ENCODE measurements around the gene DUOX2.

DUOX2 gene

DNA sequence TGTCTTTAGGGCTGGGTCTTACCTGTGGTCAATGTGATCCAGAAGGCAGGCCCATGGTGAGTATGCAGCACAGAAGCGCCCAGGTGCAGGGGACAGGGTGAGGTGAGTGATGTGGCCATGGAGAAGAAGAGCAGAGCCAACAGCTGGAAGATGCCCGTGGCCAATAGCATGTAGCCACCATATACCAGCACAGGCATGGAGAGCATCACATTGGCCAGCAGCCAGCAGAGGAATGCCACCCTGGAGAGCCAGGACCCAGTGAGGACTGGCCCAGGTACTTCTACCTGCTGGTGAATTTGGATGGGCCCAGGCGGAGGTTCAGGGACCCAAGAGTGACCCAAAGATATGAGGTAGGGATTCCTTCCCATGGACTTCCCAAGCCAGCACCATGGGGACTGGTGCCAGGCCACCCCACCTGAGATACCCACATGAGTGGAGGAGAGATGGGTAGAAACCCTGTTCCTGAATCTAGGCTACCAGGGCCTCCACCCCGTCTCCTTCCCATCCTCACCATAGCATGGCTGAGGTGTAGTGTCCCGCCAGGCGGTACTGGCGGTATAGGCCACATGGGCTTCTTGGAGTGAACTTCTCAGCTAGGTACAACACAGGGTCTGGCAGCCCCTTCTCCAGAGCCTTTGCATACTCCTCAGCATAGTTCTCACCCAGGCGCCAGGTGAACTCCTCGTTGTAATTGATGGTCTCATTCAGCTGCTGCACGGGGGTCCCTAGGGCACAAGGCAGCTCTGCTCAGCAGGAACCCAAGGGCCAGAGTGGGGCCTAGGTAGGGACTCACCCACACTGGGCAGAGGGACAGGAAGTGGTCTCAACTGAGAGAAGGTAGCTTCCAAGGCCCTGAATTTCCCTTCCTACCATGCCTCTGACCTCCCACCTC, 6.4 kb upstream of the DUOX2 start:
- no peak for DNase-seq
- peaks cover 88% of the 10 kb centered on the region for H3K27me3 Mint-ChIP-seq

DNA sequence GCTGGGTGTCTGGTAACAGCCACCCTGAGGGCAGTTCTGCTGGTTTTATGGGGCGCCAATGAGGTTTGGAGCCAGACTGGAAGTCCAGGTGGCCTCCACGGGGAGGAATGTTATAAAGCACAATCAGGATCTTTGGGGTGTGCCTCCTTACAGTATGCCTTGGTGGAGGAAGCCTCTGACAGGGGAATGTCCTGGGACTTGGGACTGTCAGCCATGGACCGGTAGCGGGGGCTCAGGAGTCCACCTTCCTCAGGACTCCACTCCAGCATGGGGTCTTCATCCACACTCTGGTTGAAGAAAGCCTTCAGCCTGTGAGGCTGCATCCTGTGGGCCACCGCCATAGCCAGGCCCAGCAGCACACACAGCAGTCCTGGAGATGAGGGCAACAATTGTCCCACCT, 5.0 kb upstream of the DUOX2 start:
- Mint-ChIP-seq H3K27me3 (peaks cover 91% of the 10 kb centered on the region), H3K27ac (no peak overlapping the region), H3K9me3 (no peaks in the 10 kb centered on the region), H3K4me3 (no peak overlapping the region), H3K36me3 (no peaks in the 10 kb centered on the region), H3K4me1 (peaks cover 20% of the 10 kb centered on the region)
- CTCF ChIA-PET = interaction anchor here (0.7 to 1.9 kb wide), 19 partner anchors 8 to 540 kb away, joined by 3 to 23 read pairs (median 6); no protein-coding TSS in a partner anchor
- no peak for DNase-seq

More for the DNA sequence above, 6.4 kb upstream of the DUOX2 start:
- H3K4me3 Mint-ChIP-seq = no peak overlapping the region
- peaks cover 15% of the 10 kb centered on the region for H3K4me1 Mint-ChIP-seq
- no peaks in the 10 kb centered on the region for H3K36me3 Mint-ChIP-seq
- no peak overlapping the region for H3K27ac Mint-ChIP-seq
- CTCF ChIA-PET = interaction anchor here (1.4 to 1.9 kb wide), 3 partner anchors 15 to 280 kb away, joined by 4 to 6 read pairs (median 5); no protein-coding TSS in a partner anchor
- H3K9me3 Mint-ChIP-seq = no peaks in the 10 kb centered on the region

DNA sequence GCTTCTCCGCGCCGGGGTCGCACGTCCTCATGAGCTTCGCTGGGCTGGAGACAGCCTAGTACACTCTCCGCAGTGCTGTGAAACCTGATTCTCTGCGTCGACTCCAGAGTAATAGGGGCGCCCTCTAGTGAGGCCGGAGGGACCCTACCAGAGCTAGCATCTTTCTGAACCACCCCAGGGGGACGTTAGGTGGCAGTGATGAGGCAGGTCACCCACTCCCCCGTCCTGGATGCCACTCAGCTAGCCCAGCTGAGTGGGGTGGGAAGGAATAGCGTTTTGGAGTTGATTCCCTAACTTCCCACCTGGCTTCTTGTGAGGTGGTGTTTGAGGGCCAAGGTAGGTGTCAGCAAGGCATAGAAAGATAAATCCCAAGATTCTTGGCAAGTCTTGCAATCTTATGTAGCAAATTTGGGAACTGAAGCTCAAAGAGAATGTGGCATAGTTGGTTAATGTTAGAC, 4.2 kb upstream of the DUOX2 start:
- H3K27ac Mint-ChIP-seq = no peak overlapping the region
- peaks cover 24% of the 10 kb centered on the region for H3K4me1 Mint-ChIP-seq
- peak overlapping the region; percentile 43 for H3K4me3 Mint-ChIP-seq
- H3K36me3 Mint-ChIP-seq = no peaks in the 10 kb centered on the region
- CTCF ChIA-PET = interaction anchor here (0.6 to 1.9 kb wide), 38 partner anchors 9 to 539 kb away, joined by 3 to 23 read pairs (median 4); partner anchors contain the start of genes DUOX1, DUOXA1 and SORD
- no peaks in the 10 kb centered on the region for H3K9me3 Mint-ChIP-seq
- peak; percentile 90 for DNase-seq
- peaks cover 94% of the 10 kb centered on the region for H3K27me3 Mint-ChIP-seq

DNA sequence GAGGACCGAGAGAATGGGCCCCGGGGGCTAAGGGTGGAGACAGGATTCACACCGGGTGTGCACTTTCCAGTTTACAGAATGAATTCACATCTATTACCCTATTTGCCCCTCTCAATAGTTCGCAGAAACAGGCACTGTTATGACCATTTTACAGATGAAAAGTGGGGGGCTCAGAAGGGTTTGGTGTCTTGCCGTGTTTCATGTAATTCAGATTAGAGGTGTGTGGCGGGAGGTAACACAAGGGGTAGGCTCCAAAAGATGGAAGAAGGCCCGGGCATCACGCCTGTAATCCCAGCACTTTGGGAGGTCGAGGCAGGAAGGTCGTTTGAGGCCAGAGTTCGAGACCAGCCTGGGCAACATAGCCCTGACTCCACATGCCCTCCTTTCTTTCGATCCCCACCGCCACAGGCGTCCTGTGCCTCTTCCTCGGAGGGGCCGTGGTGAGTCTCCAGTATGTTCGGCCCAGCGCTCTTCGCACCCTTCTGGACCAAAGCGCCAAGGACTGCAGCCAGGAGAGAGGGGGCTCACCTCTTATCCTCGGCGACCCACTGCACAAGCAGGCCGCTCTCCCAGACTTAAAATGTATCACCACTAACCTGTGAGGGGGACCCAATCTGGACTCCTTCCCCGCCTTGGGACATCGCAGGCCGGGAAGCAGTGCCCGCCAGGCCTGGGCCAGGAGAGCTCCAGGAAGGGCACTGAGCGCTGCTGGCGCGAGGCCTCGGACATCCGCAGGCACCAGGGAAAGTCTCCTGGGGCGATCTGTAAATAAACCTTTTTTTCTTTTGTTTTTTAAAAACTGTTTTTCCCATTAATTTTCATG, 3.5 kb upstream of the DUOX2 start:
- no peak overlapping the region for H3K27ac Mint-ChIP-seq
- H3K4me1 Mint-ChIP-seq = peaks cover 25% of the 10 kb centered on the region
- CTCF ChIA-PET = interaction anchor here (0.8 to 1.9 kb wide), 31 partner anchors 8 to 539 kb away, joined by 3 to 23 read pairs (median 6); partner anchors contain the start of genes DUOX1, DUOXA1 and SORD
- peak overlapping the region; percentile 43 for H3K4me3 Mint-ChIP-seq
- H3K9me3 Mint-ChIP-seq = no peaks in the 10 kb centered on the region
- H3K27me3 Mint-ChIP-seq = peaks cover 94% of the 10 kb centered on the region
- no peak for DNase-seq
- H3K36me3 Mint-ChIP-seq = no peaks in the 10 kb centered on the region

DNA sequence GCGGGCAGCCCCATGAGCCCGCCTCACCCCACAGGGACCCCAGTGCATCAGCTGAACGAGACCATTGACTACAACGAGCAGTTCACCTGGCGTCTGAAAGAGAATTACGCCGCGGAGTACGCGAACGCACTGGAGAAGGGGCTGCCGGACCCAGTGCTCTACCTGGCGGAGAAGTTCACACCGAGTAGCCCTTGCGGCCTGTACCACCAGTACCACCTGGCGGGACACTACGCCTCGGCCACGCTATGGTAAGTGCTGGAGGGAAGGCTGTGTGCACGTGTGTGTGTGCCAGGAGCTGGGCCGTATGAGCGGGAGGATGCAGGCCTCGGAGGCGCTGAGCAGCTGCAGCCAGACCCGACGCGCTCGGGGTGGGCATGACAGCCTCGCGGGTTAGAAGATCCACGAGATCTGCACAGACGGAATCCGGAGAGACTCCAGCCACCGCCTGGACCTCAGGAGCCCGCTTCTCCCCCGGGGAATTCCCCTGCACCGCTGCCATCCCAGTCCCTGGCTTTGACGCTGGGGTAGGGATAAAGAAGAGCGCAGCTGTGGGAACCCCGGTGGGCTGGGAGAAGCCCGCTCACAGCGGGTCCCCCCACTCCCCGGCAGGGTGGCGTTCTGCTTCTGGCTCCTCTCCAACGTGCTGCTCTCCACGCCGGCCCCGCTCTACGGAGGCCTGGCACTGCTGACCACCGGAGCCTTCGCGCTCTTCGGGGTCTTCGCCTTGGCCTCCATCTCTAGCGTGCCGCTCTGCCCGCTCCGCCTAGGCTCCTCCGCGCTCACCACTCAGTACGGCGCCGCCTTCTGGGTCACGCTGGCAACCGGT, 2.7 kb upstream of the DUOX2 start:
- Mint-ChIP-seq H3K27ac (no peak overlapping the region), H3K4me1 (peaks cover 33% of the 10 kb centered on the region), H3K36me3 (no peaks in the 10 kb centered on the region), H3K27me3 (peaks cover 96% of the 10 kb centered on the region), H3K9me3 (no peaks in the 10 kb centered on the region), H3K4me3 (no peak overlapping the region)
- no peak for DNase-seq
- CTCF ChIA-PET = interaction anchor here (0.5 to 1.0 kb wide), 2 partner anchors 9 to 406 kb away, joined by 3 read pairs; partner anchors contain the start of gene PATL2

DNA sequence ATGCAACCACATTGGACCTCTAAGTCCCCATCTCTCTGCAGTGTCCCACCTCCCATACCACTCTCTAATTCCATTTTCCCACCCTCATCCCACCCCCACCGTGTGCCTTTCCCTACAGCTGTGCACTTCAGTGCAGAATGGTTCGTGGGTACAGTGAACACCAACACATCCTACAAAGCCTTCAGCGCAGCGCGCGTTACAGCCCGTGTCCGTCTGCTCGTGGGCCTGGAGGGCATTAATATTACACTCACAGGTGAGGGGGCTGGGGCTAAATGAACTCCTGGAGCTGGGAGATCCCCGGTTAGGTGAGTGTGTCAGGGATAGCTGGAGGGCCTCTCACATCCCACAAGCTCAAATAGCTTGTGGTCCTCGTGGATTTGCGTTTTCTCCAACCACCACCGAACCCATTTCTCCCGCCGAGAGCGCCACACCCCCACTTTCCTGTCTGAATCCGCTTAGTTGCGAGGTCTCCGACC, 2.1 kb upstream of the DUOX2 start:
- no peaks in the 10 kb centered on the region for H3K9me3 Mint-ChIP-seq
- CTCF ChIA-PET = interaction anchor here (0.5 to 1.0 kb wide), 2 partner anchors 10 to 405 kb away, joined by 3 read pairs; partner anchors contain the start of gene PATL2
- H3K36me3 Mint-ChIP-seq = no peaks in the 10 kb centered on the region
- peaks cover 33% of the 10 kb centered on the region for H3K4me1 Mint-ChIP-seq
- peaks cover 97% of the 10 kb centered on the region for H3K27me3 Mint-ChIP-seq
- H3K27ac Mint-ChIP-seq = no peak overlapping the region
- H3K4me3 Mint-ChIP-seq = no peak overlapping the region
- DNase-seq = no peak

DNA sequence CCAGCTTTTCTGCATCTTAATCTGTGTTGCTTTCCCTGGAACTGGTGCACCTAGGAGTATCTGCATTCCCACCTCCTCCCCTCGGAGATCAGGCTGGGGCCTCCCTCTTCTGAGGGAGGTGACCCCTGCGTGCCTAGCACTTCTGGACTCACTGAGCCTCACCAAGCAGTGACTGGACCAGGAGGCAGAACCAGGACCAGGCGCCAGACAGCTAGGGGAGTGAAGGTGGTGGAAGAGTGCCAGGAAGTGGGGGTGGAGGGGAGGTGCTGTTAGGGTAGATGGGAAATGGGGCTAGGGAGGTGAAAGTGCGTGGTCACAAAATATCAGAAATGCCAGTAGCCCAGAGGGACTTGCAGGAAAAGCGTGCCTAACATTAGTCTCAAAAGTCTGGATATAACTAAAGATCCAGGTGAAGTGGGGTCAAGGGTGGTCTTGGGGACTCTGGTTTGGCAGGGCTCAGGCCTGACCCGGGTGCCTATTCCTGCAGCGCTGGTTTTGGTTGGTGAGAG, 1.4 kb upstream of the DUOX2 start:
- Mint-ChIP-seq H3K9me3 (no peaks in the 10 kb centered on the region), H3K27me3 (peaks cover 96% of the 10 kb centered on the region), H3K36me3 (no peaks in the 10 kb centered on the region), H3K27ac (peak overlapping the region; percentile 45), H3K4me3 (no peak overlapping the region), H3K4me1 (peaks cover 33% of the 10 kb centered on the region)
- DNase-seq = no peak
- CTCF ChIA-PET = interaction anchor here (0.6 kb wide), 1 partner anchor 10 kb away, joined by 3 read pairs; no protein-coding TSS in a partner anchor

DNA sequence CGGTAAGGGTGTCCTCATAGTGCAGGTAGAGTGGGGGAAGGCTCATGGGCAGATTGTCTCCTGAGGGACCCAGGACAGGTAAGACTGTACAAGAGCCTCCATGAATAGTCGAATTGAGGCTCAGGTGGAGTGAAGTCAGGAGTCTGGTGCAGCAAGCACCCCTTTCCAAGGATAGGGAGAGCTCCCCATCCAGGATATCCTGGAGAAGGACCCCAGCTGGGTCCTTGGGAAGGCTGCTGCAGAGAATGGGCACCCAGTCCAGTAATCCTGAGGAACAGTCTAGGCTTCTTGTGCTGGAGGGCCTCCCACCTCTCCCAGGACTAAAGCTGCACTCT, 746 bp upstream of the DUOX2 start:
- no peak for DNase-seq
- Mint-ChIP-seq H3K9me3 (no peaks in the 10 kb centered on the region), H3K4me1 (peaks cover 33% of the 10 kb centered on the region), H3K36me3 (no peaks in the 10 kb centered on the region), H3K27ac (no peak overlapping the region), H3K4me3 (no peak overlapping the region), H3K27me3 (peaks cover 96% of the 10 kb centered on the region)
- CTCF ChIA-PET = interaction anchor here (0.6 to 2.3 kb wide), 2 partner anchors 9 to 10 kb away, joined by 3 to 5 read pairs; no protein-coding TSS in a partner anchor

DNA sequence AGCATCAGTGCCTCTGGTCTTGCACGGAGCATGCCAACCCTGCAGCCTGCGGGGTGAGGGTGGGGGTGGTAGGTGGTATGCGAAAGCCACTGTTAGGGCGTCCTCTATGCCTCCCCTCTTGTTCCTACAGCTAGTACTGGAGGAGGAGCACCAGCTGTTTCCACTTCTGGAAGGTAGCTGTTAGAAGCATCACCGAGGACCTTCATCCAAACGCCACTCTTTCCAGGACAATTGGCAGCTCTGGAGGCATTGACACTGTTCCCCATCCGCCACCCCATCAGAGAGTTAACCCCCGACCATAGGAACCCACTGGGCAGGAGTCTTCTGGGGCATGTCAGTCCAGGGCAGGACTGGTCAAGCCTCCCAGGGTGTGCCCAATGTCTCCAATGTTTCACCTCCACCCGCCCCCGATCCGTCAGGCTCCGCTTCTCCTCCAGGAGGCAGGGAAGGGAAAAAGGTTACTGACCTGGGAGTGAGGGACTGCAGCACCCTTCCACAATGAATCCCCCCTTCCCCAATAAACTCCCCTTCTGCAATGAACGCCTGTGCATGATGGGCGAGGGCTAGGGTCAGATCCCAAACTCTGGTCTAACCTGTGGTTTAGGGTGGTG, 487 bp downstream of the DUOX2 start:
- Mint-ChIP-seq H3K36me3 (no peaks in the 10 kb centered on the region), H3K27me3 (peaks cover 97% of the 10 kb centered on the region), H3K9me3 (no peaks in the 10 kb centered on the region), H3K27ac (no peak overlapping the region), H3K4me3 (no peak overlapping the region), H3K4me1 (peaks cover 33% of the 10 kb centered on the region)
- CTCF ChIA-PET = interaction anchor here (2.3 kb wide), 1 partner anchor 10 kb away, joined by 5 read pairs; no protein-coding TSS in a partner anchor
- no peak for DNase-seq

DNA sequence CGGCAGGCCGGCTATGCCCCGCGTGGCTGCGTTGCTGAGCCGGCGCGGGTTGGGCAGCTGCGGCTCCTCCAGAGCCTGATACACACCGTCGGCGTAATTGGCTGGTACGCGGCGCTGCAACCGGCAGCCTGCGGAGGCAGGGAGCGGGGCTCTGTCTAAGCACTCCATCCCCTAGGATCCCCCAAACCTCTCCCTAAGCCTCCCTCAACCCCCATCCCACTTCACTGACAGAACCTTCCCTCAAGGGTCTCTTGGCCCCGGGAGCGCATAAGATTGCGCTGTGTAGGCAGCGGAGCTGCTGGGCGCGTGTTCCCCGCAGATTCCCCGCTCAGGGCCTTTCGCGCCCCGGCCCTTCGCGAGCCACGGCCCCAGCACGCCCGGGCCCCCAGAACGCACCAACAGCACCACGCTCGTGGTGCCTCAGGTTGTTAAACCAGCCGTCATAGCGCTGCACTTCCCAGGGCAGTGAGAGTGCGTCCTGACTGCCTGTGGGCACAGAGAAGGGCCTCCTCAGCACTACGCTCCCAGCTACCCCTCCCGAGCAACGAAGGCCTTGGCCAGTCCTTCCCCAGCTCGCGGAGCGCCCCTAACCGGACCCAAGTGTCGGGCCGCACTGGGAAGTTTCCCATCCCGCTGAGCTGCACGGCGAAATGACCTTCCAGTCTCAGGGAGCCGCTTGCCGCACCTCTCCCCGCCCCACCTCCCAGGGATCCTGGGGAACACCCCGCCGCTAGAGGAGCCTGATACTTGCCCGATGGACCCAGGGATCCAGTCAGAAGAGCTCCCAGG, 1.2 kb downstream of the DUOX2 start:
- H3K9me3 Mint-ChIP-seq = no peaks in the 10 kb centered on the region
- DNase-seq = no peak
- H3K4me1 Mint-ChIP-seq = peaks cover 29% of the 10 kb centered on the region
- H3K27me3 Mint-ChIP-seq = peaks cover 90% of the 10 kb centered on the region
- H3K36me3 Mint-ChIP-seq = no peaks in the 10 kb centered on the region
- CTCF ChIA-PET = interaction anchor here (2.3 kb wide), 1 partner anchor 11 kb away, joined by 5 read pairs; no protein-coding TSS in a partner anchor
- no peak overlapping the region for H3K4me3 Mint-ChIP-seq
- no peak overlapping the region for H3K27ac Mint-ChIP-seq

DNA sequence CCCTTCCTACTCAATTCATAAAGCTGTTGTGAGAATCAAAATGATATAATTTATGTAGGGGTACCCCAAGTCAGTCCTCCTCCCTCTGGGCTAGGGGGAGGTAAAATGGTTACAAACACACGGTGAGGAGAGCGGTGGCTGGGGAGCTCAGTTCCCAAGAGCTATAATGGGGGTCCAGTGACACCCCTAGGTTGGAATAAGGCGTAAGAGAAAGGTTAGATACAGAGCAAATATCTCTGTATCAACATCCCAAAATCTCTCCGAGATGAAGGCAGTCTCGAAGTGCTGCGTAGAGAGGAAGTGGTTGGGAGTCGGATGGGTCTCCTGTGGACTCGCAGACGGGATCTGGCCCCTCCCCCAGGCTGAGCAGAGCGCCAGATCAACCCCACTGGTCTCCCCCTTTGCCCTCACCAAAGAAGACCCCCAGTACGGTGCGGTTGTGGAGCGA, 1.8 kb downstream of the DUOX2 start:
- no peak overlapping the region for H3K27ac Mint-ChIP-seq
- H3K4me3 Mint-ChIP-seq = no peak overlapping the region
- CTCF ChIA-PET = no interaction called here
- no peak for DNase-seq
- peaks cover 90% of the 10 kb centered on the region for H3K27me3 Mint-ChIP-seq
- no peaks in the 10 kb centered on the region for H3K9me3 Mint-ChIP-seq
- H3K4me1 Mint-ChIP-seq = peaks cover 24% of the 10 kb centered on the region
- H3K36me3 Mint-ChIP-seq = no peaks in the 10 kb centered on the region
